Natural killer cell (primary cell): ENCODE measurements around the gene YPEL1. TPM values are rescaled to one million over a fixed set of nuclear protein-coding genes. Genes with fewer than 3 reads are reported as not detected.
"Not testable (repeated sequence)": the region's sequence is repeated elsewhere in the genome, so short reads cannot be mapped to it uniquely, and the experiment has no call there.

Experiments used
- ATAC-seq, 3 donors: fragments of 150-1000 bp in 2 of 3; fragments of 200-7000 bp in 1 of 3; cut with Tn5 transposase; 1 replicate in 1 of 3; 2 replicates in 2 of 3; pipeline ENCODE4 v1.10.0; 2021; ENCODE audit warnings: mild to moderate bottlenecking in 2 of 3, moderate library complexity in 2 of 3
- DNase-seq, 2 donors: peaks; one replicate each; pipeline versions ENCODE4 v3.0.0 to v3.0.0-alpha.2; 2013 to 2021; ENCODE audit warnings: mixed read lengths in 1 of 2
- H3K27ac ChIP-seq: one replicate; pipeline ENCODE4 v1.5.1; 2013; ENCODE audit warnings: mild to moderate bottlenecking, low read length
- H3K27me3 ChIP-seq: one replicate; pipeline ENCODE4 v1.6.1; 2013; ENCODE audit warnings: low read length; ENCODE audit not compliant: control insufficient read depth, insufficient read depth
- H3K36me3 ChIP-seq: one replicate; pipeline ENCODE4 v1.6.1; 2013; ENCODE audit warnings: low read length; ENCODE audit not compliant: control insufficient read depth, insufficient read depth
- H3K4me1 ChIP-seq: one replicate; pipeline ENCODE4 v1.6.1; 2013; ENCODE audit warnings: low read length; ENCODE audit not compliant: control insufficient read depth, insufficient read depth
- H3K4me3 ChIP-seq: one replicate; pipeline ENCODE4 v1.5.1; 2013; ENCODE audit warnings: low read length
- H3K9me3 ChIP-seq: one replicate; pipeline ENCODE4 v1.6.1; 2013; ENCODE audit warnings: low read length; ENCODE audit not compliant: control insufficient read depth, insufficient read depth
- H3K27ac Mint-ChIP-seq, 2 donors: one replicate each; pipeline ENCODE4 v1.8.0; 2022; ENCODE audit warnings: mild to moderate bottlenecking in 2 of 2, mixed read lengths in 2 of 2, moderate library complexity in 1 of 2
- H3K27me3 Mint-ChIP-seq, 2 donors: one replicate each; pipeline ENCODE4 v1.8.0; 2022; ENCODE audit warnings: low read depth in 2 of 2, mixed read lengths in 2 of 2
- H3K36me3 Mint-ChIP-seq: one replicate; pipeline ENCODE4 v1.8.0; 2022; ENCODE audit warnings: mixed read lengths
- H3K4me1 Mint-ChIP-seq, 2 donors: one replicate each; pipeline ENCODE4 v1.8.0; 2022; ENCODE audit warnings: mixed read lengths in 2 of 2
- H3K4me3 Mint-ChIP-seq: one replicate; pipeline ENCODE4 v1.8.0; 2022; ENCODE audit warnings: mild to moderate bottlenecking, moderate library complexity, mixed read lengths
- H3K9me3 Mint-ChIP-seq, 2 donors: one replicate each; pipeline ENCODE4 v1.8.0; 2022; ENCODE audit warnings: mixed read lengths in 2 of 2
- WGBS: methylation state at CpG from one replicate; pipeline ENCODE4 v1.1.7; 2013; ENCODE audit warnings: missing lambda C conversion rate; ENCODE audit not compliant: insufficient coverage; 5-methylcytosine and 5-hydroxymethylcytosine counted together
- intact Hi-C: fragments of 100-400 bp; cut with micrococcal nuclease; formaldehyde crosslinking; loops from one replicate; pipeline ENCODE4 v1.14.2; 2022
- total RNA-seq, 4 donors: library from RNA; stranded (reverse); fragments of 120-200 nt in 1 of 4; gene quantifications; one replicate each; pipeline versions ENCODE4 v1.2.3 to v1.2.4, GENCODE V29; 2013 to 2022
- TF ChIP-seq, protein P1 (sequence below): fragments of 200-600 bp; IDR thresholded peaks from one replicate; pipeline ENCODE4 v1.8.0; 2022; ENCODE audit warnings: antibody characterized with exemption

The YPEL1 gene
- total RNA-seq, 3 donors from 2014 or later (not counting 1 experiment from before 2014, with no cell fraction given), result 59.9 to 86.3 (median 68.8) TPM

DNA sequence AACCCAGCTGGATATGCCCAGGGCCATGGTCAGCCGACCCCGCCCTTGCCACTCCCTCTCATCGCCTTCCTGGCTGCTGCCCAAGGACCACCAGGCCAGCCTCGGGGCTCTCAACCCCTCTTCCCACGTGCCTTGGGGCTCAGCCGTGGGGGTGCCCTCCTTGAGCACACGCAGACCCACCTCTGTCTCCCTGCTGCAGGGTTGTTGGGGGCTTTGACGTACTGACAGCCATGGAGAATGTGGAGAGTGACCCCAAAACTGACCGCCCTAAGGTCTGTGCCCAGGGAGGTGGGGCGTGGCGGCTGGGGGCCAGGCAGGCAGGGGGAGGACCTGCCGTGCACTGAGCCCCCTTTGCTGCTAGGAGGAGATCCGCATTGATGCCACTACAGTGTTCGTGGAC is 41.2 kb downstream of the YPEL1 start:
- no peak for ATAC-seq
- H3K4me1 ChIP-seq, result peaks cover 19% of the 10 kb centered on the region
- no peaks in the 10 kb centered on the region for H3K27me3 ChIP-seq
- Mint-ChIP-seq H3K4me1 (peaks cover 12 to 37% of the 10 kb centered on the region in 2 donors), H3K9me3 (no peaks in the 10 kb centered on the region), H3K27me3 (no peaks in the 10 kb centered on the region), H3K27ac (peak overlapping the region; percentile 57 to 80), H3K36me3 (no peaks in the 10 kb centered on the region), H3K4me3 (no peak overlapping the region)
- no peak for DNase-seq
- intact Hi-C loops, result loop anchor here (5.0 kb wide), 1 partner anchor 68 kb away; no protein-coding TSS in a partner anchor
- TF ChIP-seq, protein P1, sequence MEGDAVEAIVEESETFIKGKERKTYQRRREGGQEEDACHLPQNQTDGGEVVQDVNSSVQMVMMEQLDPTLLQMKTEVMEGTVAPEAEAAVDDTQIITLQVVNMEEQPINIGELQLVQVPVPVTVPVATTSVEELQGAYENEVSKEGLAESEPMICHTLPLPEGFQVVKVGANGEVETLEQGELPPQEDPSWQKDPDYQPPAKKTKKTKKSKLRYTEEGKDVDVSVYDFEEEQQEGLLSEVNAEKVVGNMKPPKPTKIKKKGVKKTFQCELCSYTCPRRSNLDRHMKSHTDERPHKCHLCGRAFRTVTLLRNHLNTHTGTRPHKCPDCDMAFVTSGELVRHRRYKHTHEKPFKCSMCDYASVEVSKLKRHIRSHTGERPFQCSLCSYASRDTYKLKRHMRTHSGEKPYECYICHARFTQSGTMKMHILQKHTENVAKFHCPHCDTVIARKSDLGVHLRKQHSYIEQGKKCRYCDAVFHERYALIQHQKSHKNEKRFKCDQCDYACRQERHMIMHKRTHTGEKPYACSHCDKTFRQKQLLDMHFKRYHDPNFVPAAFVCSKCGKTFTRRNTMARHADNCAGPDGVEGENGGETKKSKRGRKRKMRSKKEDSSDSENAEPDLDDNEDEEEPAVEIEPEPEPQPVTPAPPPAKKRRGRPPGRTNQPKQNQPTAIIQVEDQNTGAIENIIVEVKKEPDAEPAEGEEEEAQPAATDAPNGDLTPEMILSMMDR, result no peak
- H3K9me3 ChIP-seq, result no peaks in the 10 kb centered on the region
- H3K4me3 ChIP-seq, result no peak overlapping the region
- no peak overlapping the region for H3K27ac ChIP-seq
- 95% methylated on average over 14 of the region's 14 CpGs for WGBS
- H3K36me3 ChIP-seq, result peaks cover 60% of the 10 kb centered on the region

DNA sequence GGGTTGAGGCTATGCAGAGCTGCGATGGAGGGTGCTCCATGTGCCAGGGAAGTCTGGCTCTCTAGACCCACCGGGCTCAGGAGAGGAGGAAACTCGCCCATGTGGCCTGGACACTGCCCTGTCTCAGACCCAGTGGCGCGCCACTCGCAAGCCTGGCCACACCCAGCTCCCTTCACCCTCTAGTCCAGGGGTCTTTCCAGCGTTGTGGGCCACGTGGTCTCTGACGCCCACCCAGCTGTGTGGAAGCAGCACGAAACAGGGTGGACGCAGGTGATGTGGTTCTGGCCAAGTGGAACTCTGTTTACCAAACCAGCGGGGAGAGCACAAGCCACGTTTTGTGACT is 41.6 kb downstream of the YPEL1 start:
- H3K4me3 ChIP-seq, result no peak overlapping the region
- WGBS, result 94% methylated on average over 13 of the region's 13 CpGs
- no peak for ATAC-seq
- TF ChIP-seq, protein P1, result no peak
- H3K27me3 ChIP-seq, result no peaks in the 10 kb centered on the region
- Mint-ChIP-seq H3K4me1 (peaks cover 12 to 42% of the 10 kb centered on the region in 2 donors), H3K4me3 (no peak overlapping the region), H3K9me3 (no peaks in the 10 kb centered on the region), H3K36me3 (no peaks in the 10 kb centered on the region), H3K27me3 (no peaks in the 10 kb centered on the region), H3K27ac (no peak overlapping the region)
- H3K27ac ChIP-seq, result no peak overlapping the region
- H3K9me3 ChIP-seq, result no peaks in the 10 kb centered on the region
- intact Hi-C loops, result loop anchor here (5.0 kb wide), 1 partner anchor 68 kb away; no protein-coding TSS in a partner anchor
- H3K4me1 ChIP-seq, result peaks cover 23% of the 10 kb centered on the region
- H3K36me3 ChIP-seq, result peaks cover 55% of the 10 kb centered on the region
- no peak for DNase-seq

DNA sequence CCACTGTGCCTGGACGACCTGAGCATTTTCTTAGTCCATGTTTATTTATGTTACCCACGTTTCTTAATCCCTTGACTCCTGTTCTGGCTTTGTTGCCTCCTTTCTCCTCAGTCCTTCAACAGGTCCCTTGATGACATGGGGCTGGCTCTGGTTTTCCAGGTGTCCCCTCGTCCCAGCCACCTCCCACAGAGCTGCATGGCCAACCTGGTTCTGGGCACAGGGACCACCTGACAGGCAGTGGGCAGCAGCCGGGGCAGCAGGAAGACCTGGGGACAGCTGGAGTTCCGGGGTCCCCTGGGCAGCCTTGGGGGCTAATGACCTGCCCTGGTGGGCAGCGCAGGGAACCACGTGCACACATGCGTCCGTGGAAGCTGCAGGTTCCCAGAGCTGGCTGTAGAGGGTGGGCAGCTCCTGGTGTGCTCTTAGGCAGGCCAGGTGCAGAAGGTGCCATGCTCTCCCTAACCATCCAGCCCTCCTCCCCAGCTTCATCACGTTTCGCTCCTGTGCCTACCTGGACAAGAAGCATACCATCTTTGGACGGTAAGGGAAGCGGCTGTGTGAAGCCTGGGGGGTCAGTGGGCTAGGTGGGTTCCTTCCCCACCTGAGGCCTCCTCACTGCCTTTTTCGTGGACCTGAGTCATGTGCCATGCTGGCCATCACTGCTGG is 42.1 kb downstream of the YPEL1 start:
- peaks cover 51% of the 10 kb centered on the region for H3K36me3 ChIP-seq
- 94% methylated on average over 14 of the region's 14 CpGs for WGBS

DNA sequence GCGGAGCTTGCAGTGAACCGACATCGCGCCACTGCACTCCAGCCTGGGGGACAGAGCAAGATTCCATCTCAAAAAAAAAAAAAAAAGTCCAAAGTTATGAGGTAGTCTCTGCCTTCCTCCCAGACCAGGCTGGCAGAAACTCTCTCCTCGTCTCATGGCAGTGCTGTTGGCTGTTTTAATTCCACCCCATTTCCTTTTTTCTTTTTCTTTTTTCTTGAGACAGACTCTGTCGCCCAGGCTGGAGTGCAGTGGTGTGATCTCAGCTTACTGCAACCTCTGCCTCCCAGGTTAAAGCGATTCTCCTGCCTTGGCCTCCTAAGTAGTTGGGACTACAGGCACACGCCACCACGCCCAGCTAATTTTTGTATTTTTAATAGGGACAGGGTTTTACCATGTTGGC is 42.7 kb downstream of the YPEL1 start:
- H3K27ac Mint-ChIP-seq, result peak overlapping the region; percentile 53 to 75
- H3K36me3 ChIP-seq, result peaks cover 47% of the 10 kb centered on the region

More for the DNA sequence above, 42.1 kb downstream of the YPEL1 start:
- TF ChIP-seq, protein P1, result no peak
- no peaks in the 10 kb centered on the region for H3K27me3 ChIP-seq
- peak overlapping the region; percentile 53 to 75 for H3K27ac Mint-ChIP-seq
- no peak overlapping the region for H3K4me3 Mint-ChIP-seq
- H3K27ac ChIP-seq, result no peak overlapping the region
- H3K9me3 Mint-ChIP-seq, result no peaks in the 10 kb centered on the region
- H3K9me3 ChIP-seq, result no peaks in the 10 kb centered on the region
- intact Hi-C loops, result loop anchor here (5.0 kb wide), 1 partner anchor 69 kb away; no protein-coding TSS in a partner anchor
- H3K4me1 ChIP-seq, result peaks cover 28% of the 10 kb centered on the region
- no peaks in the 10 kb centered on the region for H3K36me3 Mint-ChIP-seq
- ATAC-seq (no peak), DNase-seq (no peak)
- H3K4me1 Mint-ChIP-seq, result peaks cover 12 to 46% of the 10 kb centered on the region in 2 donors
- no peak overlapping the region for H3K4me3 ChIP-seq
- no peaks in the 10 kb centered on the region for H3K27me3 Mint-ChIP-seq

More for the DNA sequence above, 42.7 kb downstream of the YPEL1 start:
- peaks cover 30% of the 10 kb centered on the region for H3K4me1 ChIP-seq
- H3K27ac ChIP-seq, H3K9me3 Mint-ChIP-seq, H3K27me3 Mint-ChIP-seq, H3K27me3 ChIP-seq, H3K9me3 ChIP-seq, DNase-seq, H3K4me3 ChIP-seq, H3K36me3 Mint-ChIP-seq, H3K4me3 Mint-ChIP-seq, ATAC-seq: not testable (repeated sequence)
- intact Hi-C loops, result loop anchor here (5.0 kb wide), 1 partner anchor 69 kb away; no protein-coding TSS in a partner anchor
- peaks cover 12 to 46% of the 10 kb centered on the region in 2 donors for H3K4me1 Mint-ChIP-seq
- WGBS, result 97% methylated on average over 9 of the region's 9 CpGs
